Activated CD4-positive, CD25-positive, alpha-beta regulatory T cell treated with anti-CD3 and anti-CD28 coated beads, Interleukin-2, amount 50 U/mL, for 16 hours (primary cell): ENCODE data around the gene INTU.

ENCODE experiments used
- DNase-seq: peaks from one replicate; pipeline ENCODE4 v3.0.0-alpha.2; 2020; ENCODE audit warnings: low read depth, low spot score

Gene INTU

GRCh38 chr4:127747883-127748282 is 115.1 kb downstream of the INTU start:
- DNase-seq = no peak

- DNase-seq = no peak
Measured at GRCh38 chr4:127748957-127749356, 116.2 kb downstream of the INTU start.

GRCh38 chr4:127756906-127757305 is 124.1 kb downstream of the INTU start:
- no peak for DNase-seq

DNA sequence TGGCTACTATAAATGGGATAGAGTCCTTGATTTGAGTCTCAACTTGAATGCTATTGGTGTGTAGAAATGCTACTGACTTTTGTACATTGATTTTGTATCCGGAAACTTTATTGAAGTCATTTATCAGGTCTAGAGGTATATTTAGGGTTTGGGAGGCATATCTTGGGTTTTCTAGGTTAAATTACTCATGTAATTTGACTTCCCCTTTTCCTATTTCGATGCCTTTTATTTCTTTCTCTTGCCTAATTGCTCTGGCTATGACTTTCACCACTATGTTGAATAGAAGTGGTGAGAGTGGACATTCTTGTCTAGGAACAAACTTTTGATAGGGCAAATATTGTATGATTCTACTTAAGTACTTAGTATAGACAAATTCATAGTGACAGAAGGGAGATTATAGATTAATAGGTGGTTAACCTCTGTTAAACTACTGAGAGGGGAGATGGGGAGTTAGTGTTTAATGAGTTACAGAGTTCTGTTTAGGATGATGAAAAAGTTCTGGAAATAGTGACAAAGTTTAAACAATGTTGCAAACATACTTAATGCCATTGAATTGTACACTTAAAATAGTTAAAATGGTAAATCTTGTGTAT is 126.6 kb downstream of the INTU start:
- no peak for DNase-seq

DNA sequence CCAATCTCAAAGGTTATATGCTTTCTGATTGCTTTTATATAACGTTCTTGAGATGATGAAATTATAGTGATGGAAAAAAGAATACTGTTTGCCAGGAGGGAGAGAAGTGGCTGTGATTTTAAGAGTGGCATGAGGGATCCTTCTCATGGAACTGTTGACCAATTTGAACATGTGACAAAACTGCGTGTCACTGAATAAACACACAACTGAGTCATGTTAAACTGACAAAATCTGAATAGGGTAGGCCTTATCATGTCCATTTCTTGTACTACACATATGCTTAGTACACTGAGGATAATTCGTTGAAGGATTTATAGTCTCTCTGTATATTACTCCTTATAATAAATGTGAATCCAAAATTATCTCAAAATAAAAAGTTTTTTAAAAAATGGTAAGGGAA is 127.1 kb downstream of the INTU start:
- DNase-seq = no peak

DNA sequence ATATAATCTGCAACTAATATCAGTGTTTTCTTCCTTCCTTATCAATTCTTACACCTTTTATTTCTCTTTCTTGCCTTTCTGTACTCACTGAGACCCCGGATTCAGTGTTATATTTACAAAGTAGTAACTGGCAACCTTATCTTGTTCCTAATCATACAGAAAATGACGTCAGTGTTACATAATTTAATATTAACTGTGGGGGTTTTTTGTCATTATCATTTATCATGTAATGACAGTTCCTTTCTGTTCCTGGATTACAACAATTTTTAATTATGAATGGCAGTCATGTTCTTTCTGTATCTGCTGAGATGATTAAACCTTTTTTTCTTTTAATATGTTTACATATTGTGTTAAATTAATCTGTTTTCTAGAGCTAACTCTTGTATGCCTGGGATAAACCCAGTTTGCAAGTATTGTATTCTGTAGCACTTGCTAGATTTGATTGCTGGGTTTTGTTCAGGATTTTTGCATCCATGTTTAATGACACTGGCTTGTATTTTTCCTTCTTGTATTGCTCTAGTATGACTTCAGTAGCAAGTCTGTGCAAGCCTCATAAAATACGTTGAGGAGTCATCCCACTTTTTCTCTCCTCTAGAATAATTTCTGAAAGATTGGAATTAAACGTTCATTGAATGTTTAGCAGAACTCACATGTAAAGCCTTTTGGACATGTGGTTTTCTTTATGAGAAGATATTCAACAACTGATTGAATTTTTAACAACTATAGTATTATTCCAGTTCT is 138.9 kb downstream of the INTU start:
- DNase-seq = no peak

GRCh38 chr4:127772769-127773671 is 140.3 kb downstream of the INTU start:
- no peak for DNase-seq

DNA sequence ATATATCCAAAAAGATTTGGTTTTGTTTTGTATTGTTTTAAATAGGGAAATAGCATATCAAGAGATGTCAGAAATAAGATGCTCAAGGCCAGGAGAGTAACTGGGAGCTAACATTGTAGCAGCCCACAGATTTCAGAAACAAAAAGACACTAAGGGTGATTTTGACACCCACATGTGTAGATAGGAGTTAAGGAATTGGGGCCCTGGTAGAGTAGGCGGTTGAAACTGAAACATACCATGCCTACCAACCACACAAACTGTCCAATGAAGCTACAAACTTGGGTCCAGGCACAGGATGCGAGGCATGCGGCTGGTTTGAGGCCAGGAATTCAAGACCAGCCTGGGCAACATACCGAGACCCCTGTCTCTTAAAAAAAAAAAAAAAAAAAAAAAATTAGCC is 143.1 kb downstream of the INTU start:
- no peak for DNase-seq
